GM10266 (cell line): ENCODE data around the gene FHOD3.

Experiments
- DNase-seq: peaks from one replicate; pipeline ENCODE4 v3.0.0; 2012; ENCODE audit errors: extremely low spot score
- CTCF ChIP-seq: IDR thresholded peaks from 2 replicates; pipeline ENCODE4 v1.5.1; 2012; ENCODE audit warnings: mild to moderate bottlenecking, low read depth; ENCODE audit not compliant: control insufficient read depth, insufficient read depth; ENCODE audit errors: missing control alignments

Gene FHOD3

GRCh38 chr18:36381075-36381474, 83.6 kb downstream of the FHOD3 start:
- no peak for TF ChIP-seq CTCF
- DNase-seq = no peak

- TF ChIP-seq CTCF = no peak
- DNase-seq = no peak
Measured at GRCh38 chr18:36382854-36383253, 85.3 kb downstream of the FHOD3 start.

- TF ChIP-seq CTCF = no peak
- DNase-seq = no peak
Measured at GRCh38 chr18:36386150-36386920, 88.8 kb downstream of the FHOD3 start.

- no peak for TF ChIP-seq CTCF
- no peak for DNase-seq
Measured at GRCh38 chr18:36387310-36387709, 89.8 kb downstream of the FHOD3 start.

- no peak for DNase-seq
- no peak for TF ChIP-seq CTCF
Measured at GRCh38 chr18:36388310-36388709, 90.8 kb downstream of the FHOD3 start.

- TF ChIP-seq CTCF = no peak
- no peak for DNase-seq
Measured at GRCh38 chr18:36389027-36389426, 91.5 kb downstream of the FHOD3 start.

- no peak for TF ChIP-seq CTCF
- no peak for DNase-seq
Measured at GRCh38 chr18:36389811-36390581, 92.5 kb downstream of the FHOD3 start.
